Cerebellar nuclear complex (tissue), 1 donor: ENCODE data around the gene GHSR.
"Not testable (repeated sequence)": the region's sequence is repeated elsewhere in the genome, so short reads cannot be mapped to it uniquely, and the experiment has no call there.

ENCODE experiments used
- DNase-seq, 2 experiments: peaks; one replicate each; lab custom pipeline; 2025; lab: John Stamatoyannopoulos, UW

Gene GHSR, protein sequence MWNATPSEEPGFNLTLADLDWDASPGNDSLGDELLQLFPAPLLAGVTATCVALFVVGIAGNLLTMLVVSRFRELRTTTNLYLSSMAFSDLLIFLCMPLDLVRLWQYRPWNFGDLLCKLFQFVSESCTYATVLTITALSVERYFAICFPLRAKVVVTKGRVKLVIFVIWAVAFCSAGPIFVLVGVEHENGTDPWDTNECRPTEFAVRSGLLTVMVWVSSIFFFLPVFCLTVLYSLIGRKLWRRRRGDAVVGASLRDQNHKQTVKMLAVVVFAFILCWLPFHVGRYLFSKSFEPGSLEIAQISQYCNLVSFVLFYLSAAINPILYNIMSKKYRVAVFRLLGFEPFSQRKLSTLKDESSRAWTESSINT

GRCh38 chr3:172447611-172448579 lies at the start of gene GHSR:
Gene GHSR (minus strand): TSS chr3:172448456. CDS start chr3:172448413, 43 bp downstream.
- DNase-seq, result no peak

DNA sequence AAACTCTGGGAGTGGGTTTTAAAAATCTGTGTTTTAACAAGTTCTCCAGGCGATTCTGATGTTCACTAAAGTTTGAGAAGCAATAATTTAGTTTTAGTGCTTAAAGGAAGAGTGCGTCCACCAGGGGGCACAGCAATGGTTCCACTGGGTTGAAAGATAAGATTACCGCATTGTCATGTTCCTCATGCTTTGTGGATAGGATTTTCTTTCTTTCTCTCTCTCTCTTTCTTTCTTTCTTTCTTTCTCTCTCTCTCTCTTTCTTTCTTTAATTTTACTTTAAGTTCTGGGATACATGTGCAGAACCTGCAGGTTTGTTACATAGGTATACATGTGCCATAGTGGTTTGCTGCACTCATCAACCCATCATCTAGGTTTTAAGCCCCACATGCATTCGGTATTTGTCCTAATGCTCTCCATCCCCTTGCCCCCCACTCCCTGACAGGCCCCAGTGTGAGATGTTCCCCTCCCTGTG lies 42.0 kb upstream of the GHSR start:
- DNase-seq, result not testable (repeated sequence)

DNA sequence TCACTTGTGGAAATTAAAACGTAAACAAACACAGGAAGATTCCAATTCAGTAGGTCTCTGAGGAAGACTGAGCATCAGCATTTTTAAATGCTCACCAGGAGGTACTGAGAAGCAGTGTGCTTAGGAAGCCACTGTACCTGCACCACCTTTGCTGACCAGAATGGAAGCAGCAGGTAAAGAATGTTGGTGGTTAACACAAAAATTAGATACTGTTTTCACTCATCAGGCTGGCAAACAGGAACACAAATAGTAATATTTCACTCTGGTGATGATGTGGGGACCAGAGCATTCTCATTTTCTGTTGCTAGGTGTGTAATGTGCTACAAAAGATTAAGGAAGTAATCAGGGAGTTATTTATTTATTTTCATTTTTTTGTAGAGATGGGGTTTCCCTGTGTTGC lies 29.9 kb upstream of the GHSR start:
- no peak for DNase-seq

DNA sequence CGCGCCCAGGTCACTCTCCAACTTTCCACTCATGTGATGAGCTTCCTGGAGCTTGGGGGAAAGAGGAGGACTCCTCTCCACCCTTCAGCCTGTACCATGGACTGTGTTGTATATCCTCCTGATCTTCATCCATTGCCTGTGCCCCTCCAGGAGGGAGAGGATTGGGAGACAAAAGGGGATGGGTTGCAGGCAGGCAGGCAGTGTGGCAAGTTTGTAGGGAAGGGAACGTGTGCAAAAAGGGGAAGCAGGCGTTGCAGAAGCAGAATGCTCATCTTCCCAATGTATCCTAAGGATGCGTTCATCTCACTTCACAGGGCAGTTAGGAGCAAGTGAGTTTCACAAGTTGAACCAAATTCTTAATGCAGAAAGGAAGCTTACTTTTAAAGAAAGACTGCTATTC lies 28.1 kb upstream of the GHSR start:
- no peak for DNase-seq

DNA sequence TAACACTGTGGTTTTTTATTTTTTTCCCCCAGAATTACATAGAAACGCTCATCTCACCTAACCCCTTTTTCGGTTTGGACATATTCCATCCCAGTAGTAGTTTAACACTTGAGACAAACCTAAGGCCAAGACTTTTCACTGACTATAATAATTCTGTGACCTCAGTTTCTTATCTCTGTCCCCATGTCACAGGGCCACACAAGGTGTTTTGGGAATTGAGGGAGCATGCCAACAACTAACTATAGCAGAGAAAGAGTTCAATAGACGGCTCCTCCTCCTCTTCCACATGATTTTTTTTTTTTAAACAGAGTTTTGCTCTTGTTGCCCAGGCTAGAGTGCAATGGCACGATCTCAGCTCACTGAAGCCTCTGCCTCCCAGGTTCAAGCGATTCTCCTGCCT lies 27.4 kb upstream of the GHSR start:
- no peak for DNase-seq

GRCh38 chr3:172471903-172472302 lies 23.6 kb upstream of the GHSR start:
- no peak for DNase-seq

GRCh38 chr3:172470588-172470987 lies 22.3 kb upstream of the GHSR start:
- DNase-seq, result no peak

- no peak for DNase-seq
Measured at GRCh38 chr3:172467170-172467824, 19.0 kb upstream of the GHSR start.

GRCh38 chr3:172466553-172467130 lies 18.4 kb upstream of the GHSR start:
- no peak for DNase-seq

DNA sequence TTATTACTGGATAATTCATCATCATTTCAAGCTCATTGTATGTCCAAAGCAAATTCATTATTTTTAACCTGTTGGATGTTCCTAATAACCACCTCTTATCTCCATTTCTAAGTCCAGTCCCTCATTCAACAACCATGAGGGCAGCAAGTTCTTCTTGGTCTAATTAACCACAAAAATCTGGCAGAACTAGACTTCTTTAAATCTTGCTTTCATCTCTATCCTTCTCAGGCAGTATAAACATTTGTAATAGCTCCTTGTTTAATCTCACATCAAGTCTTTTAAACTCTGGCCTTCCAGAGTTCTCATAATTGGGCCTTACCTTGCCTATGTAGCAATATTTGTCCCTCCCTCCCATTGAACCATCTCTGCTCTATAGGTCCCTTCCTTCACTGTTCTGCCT lies 17.0 kb upstream of the GHSR start:
- DNase-seq, result no peak

DNA sequence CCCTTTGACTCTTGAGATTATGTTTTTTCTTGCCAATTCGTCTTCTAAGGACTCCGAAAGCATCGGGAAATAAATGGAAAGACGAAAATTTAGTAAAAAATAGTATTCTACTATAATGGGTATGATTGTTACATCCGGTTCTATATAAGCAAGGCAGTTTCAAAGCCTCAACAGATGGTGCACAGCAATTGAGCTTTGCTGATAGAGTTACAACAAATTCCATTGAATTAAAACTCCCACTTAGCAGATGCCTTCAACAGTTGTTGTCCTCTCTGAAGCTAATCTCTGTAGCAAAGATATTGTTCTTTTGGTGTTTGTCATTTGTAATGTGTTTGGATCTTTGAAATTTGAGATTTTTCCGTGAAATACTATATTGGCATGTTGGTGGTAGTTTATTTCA lies 16.1 kb upstream of the GHSR start:
- DNase-seq, result no peak

GRCh38 chr3:172461530-172462138 lies 13.4 kb upstream of the GHSR start:
- no peak for DNase-seq

GRCh38 chr3:172456404-172456803 lies 8.1 kb upstream of the GHSR start:
- DNase-seq, result no peak

DNA sequence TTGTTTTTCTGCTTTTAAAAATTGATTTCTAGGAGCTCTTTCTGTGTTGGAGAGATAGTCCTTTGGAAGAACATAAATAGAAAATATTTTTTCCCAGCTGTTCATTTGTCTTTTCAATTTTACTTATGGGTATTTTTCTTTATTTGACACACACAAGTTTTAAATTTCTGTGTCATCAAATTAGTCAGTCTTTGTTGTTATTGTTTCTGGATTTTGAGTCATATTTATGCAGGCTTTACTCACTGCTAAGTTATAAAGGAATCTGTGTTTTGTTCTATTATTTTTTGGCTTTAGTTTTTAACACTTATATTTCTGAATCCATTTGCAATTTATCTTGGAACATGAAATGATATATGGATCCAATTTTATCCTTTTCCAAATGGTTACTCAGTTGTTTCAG lies 5.9 kb upstream of the GHSR start:
- no peak for DNase-seq

- DNase-seq, result no peak
Measured at GRCh38 chr3:172449466-172450149, 1.4 kb upstream of the GHSR start.

DNA sequence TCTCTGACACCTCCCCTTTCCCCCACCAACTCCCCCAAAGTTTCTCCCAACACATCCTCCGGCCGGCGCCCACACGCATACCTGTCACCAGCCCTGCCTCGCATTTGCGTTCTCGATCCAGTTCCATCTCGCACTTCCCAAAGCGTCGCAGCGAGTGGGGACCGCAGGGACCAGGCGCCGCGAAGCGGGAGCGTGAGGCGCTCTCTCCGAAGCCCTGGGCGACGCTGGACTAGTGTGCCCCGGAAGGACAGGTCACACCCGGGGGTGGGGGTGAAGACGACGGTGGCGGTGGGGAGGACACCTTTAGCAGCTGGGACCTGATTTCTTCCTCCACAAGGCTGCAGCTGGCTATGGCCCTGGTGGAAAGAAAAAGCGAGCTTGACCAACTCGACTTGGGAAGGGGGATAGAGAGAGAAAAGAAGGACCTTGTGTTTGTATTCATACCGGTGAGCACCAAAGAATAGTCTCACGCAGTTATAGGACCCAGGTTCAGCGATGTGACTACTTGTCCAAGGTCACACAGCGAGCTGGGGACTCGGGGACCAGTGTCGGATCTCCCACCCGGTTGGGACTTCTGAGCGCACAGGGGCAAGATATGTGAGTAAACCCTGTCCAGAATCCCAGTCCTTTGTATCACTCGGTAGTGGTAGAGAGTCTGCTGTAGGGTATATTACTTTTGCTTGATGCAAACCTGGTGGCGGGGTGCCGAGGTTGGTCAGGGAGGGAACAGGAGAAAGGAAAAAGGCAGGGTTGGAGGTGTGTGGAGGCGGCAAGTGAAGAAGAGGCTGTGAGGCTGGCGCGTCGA lies 607 bp upstream of the GHSR start:
- no peak for DNase-seq

GRCh38 chr3:172446198-172446597 lies 2.1 kb downstream of the GHSR start:
- no peak for DNase-seq

GRCh38 chr3:172444821-172445220 lies 3.4 kb downstream of the GHSR start:
- no peak for DNase-seq

DNA sequence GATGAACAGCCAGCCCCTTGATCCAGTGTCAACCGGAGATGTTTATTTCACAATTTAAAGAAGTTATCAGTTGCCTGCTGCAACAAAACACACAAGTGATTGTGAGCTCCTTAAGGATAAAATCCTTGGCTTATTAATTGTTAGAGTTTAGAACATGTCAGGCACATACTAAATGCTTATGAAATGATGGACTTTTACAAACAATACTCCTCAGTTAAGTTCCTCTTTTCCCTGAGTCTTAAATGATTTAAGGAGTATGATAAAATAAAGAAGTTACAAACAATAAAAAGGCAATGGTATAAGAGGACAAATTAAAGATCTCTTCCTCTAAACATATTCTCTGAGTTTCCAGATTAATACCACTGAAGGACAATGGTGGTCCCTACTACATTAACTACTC lies 5.7 kb downstream of the GHSR start:
- DNase-seq, result no peak

GRCh38 chr3:172441581-172441980 lies 6.7 kb downstream of the GHSR start:
- DNase-seq, result no peak
